Peyer's patch (tissue), 4 donors: Measurements from ENCODE around the gene NELL1.

Source experiments
- CTCF ChIP-seq, 6 experiments: fragments of 450-650 bp in 4 of 6; fragments of 200-600 bp in 2 of 6; sonication (generic) in 1 of 6; IDR thresholded peaks; one replicate each; pipeline ENCODE4 v1.5.1; 2017 to 2019; ENCODE audit warnings: antibody characterized with exemption in 6 of 6, mild to moderate bottlenecking in 3 of 6, moderate library complexity in 1 of 6
- POLR2A ChIP-seq, 2 donors: fragments of 450-650 bp; IDR thresholded peaks; one replicate each; pipeline ENCODE4 v1.5.1; 2017; ENCODE audit warnings: antibody characterized with exemption in 2 of 2, mild to moderate bottlenecking in 2 of 2, moderate library complexity in 2 of 2

- TF ChIP-seq CTCF (IDR thresholded peaks at IDR 0.05) (no peak), POLR2A (IDR thresholded peaks at IDR 0.05) (no peak)
These were observed 953.6 kb downstream of the NELL1 start for GRCh38 chr11:21622995-21623394.
